CD4-positive, alpha-beta T cell treated with Interleukin-12 subunit alpha and Interleukin-12 subunit beta, for 1 hour (primary cell): ENCODE results near the gene SPRED1.
A peak's percentile ranks its signal among the peaks of the same experiment; 100 is the strongest.

Source experiments
- DNase-seq: peaks from one replicate; pipeline ENCODE4 v3.0.0-alpha.2; 2020

SPRED1 gene

DNA sequence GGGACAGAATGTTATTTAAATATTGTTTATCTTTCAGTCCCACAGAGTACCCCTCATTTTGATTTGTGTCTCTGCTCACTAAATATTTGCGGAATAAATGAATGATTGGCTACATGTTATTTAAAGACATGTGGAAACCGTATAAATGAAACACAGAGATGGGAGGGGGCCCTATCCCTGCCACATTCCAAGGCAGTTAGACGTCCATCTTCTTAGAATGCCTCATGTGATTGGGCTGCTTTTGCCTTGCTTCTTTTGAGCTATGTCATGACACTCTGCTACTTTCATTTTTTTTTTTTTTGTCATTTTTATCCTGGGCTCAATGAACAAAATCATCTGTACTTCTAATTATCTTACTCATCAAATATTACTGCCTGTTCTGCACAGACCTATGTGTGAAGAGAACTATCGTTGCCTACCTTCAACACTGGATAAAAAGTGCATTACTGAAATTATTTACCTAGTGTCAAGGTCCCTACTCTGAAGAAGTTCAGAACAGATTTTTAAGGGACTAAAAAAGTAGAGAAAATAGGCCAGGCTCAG is 117.4 kb downstream of the SPRED1 start:
- no peak for DNase-seq

DNA sequence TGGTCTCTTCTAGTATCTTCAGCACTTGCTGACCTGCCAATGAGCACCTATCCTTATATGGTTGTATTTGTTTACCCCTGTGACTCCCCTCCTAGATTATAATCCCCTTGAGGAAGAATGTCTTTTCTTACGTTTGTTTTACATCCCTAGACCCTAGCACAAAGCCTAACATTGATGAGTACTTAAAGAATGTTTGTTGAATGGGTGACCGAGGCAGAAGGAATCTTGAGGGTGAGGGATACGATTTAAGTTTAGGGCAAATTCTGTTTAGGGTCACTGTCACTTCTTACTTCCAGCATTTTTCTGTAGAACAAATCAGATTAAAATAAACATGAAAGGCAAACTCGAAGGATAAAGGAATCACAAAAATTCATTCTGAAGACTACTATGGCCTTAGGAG is 120.4 kb downstream of the SPRED1 start:
- DNase-seq: no peak

DNA sequence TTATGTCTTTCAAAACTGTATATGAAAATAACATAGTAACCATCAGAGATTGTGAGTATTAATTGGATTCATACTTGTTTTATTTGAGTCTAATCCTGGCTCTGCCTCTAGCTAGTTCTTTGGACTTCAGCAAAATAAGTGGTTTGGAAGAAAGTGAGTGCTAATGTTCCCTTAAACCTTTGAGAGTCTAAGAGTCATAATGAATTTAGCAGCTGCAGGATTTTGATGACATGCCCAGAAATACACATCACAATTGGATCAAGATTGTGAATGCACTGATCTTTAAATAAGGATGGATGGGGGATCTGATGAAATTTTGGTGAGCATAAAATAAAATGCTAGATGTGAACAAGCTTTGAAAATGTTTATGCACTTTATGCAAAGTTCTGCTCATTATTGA is 121.4 kb downstream of the SPRED1 start:
- DNase-seq: no peak

DNA sequence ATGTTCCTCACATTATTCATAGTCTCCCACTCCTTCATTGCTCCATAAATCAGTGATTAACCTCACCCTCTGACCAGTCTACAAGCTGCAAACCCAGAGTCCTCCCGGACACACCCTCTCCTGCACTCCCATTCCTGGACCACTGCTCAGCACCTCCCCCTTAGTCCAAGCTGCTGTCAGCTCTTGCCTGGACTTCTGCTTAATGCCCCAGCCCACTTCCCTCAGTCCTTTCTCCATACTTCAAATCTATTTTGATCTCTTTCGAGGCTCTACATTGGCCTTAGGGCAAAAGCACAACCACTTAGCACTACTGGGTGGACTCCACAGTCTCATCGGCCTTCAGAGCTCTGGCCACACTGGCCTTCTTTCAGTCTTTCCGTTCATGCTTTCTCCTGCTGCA is 121.9 kb downstream of the SPRED1 start:
- DNase-seq: no peak

DNA sequence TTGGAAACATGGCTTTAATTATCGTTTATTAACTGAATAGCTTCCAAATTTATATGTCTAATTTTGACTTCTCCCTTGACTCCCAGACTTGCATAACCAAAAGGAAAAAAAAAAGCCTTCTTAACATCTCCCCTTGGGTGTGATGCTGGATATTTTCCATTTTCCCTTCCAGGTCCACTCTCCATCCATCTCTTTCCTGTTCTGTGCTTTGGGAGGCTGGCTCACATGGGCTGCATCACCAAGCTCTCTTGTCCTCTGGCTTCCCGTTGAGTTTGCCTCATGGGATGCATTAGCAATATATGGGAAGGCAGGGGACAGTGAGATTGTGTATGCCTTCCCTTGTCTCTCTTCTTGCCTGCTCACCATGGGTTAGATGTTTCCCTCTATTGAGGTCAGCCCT is 123.4 kb downstream of the SPRED1 start:
- no peak for DNase-seq

DNA sequence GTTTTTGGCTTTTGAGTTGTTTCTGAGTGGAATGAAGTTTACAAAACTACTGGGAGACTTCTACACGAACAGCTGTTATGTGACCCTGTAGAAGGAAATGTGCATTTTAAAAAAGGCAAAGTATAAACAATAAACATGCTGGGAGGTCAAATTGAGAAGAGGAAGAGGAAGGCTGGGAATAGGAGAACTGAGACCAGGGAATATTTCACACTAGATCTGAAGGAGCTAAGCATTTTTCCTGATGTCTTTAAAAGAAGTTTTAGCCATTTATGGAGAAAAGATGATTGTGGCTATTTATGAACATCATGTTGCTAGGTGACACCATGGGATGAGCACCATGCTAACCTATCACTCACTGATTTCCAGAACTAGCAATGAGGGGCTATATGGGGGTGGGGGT is 125.0 kb downstream of the SPRED1 start:
- DNase-seq: no peak

DNA sequence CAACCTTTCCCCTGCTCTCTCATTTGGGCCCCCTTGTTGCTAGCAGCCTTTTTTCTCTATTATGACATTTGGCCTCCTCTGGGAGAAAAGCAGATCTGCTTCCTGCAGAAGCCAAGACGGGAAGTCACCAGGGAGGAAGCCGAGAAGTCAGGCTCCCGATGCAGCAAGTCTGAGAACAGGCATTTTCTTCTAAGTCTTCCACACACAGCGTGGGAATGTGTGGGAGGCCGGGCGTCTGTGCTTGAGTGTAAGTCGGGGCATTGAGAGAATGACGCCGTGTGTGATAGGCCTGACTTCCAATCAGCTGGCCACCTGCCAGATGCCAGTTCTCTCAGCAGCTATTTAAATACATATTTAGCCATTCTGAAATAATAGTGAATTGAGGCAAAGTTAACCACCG is 125.5 kb downstream of the SPRED1 start:
- no peak for DNase-seq

DNA sequence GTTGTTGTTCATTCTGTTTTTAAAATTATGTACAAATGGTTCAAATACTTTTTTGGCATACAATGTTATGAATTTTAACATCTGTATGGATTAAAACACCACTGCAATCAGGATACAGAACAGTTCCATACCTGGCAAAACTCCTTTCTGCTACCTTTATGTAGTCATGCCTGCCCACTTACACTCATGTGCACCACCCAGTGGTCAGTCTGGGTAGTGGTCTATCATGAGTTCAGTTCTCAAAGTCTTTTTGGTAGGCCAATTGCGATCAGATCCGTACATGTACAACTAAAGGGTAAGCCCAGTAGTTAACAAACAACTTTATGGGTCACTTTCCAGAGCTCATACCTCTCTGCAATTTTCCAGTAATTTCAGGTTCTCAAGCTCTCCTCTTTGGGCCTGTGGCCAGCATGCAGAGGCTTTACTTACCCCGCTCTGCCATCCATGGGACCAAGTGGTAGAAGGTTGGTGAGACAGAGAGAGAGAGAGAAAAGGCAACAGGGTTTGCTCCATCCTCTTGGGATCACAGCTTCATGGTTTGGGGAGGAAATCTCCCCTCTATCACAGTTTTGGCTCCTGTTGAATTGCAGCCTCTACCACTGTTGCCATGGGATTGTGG is 137.4 kb downstream of the SPRED1 start:
- peak; percentile 45 for DNase-seq

DNA sequence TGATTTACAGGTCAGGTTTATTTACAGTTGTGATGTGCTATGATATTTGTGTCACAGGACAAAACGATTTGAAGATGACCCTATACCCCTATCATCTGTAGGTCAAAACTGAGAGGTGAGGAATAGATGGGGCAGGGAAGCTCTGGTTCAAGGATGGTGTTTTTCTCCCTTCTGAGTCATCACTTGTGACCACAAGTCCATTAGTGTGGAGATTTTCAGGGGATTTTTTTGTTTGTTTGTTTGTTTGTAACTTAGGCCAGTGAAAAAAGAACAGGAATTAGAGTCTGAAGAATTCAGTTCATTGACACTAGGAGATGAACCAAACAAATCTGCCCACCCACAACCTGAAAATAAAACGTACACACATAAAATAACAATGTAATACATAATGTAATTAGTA is 138.6 kb downstream of the SPRED1 start:
- DNase-seq: no peak

DNA sequence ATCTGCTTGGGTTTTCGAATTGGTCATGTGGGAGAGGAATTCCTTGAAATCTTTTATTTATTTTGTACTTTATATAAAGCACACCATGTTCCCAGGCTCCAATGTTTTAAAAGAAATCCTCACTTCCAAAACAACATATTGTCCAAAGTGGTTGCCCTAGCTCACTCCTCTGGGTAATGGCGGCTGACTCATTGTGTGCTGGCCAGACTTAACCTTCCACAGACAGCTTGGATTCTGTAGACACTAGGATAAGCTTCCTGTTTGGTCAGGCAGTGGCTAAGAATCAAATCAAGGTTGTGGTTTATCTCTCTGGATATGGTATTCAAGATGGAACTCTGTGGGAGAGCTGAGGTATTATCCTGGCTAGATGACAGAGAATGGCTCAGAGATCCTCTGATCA is 145.5 kb downstream of the SPRED1 start:
- no peak for DNase-seq

DNA sequence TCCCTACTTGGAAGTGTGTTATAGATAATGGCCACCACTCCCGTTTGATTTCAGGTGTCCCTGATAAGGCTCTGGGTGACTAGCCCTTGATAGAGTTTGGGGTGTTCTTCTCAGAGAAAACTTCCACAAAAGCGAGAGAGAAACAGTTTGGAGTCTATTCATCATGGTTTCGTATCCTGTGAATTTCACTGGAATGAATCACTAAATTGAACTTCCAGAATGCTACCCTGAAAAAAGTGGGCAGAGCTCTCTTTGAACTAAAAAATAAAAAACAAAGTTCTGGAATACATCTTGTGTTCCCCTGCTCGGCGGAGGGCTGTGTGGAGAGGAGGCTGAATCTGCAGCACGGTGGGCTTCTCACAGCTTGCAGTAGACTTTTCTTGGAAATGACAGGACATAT is 148.5 kb downstream of the SPRED1 start:
- no peak for DNase-seq

DNA sequence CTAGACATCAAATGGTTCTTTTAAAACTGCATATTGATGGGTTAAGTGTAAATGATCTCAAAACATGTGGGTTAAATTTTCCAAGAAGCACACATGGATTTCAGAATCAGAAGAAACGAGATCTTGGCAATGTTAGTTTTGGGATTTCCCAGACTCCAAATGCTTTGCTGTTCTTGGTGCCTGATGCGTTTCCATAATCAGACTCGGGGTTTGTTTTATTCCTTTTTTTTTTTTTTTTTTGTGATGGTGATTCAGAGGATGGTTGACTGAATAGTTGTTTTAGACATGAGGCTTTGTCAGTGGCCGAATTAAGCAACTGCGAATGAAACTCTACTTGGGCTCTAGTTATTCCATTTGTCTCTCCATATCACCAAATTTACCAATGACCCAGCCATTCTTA is 149.1 kb downstream of the SPRED1 start:
- no peak for DNase-seq

DNA sequence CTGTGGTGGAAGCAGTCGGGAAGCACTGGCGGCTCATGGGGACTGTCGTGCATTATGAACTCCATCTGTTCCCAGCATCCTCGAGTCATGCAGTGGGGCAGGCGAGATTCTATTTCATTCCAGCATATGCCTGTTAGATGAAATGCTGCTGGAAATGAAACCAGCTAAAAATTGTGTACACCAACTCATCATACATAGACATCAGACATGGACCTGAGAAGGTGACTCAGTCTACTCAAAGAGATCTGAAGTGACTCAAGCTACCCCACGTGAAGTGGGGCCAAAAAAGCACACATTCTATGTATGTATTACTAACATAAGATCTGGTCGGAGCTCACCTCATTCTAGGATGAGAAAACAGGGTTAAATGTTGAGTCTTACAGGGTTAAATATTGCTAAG is 153.8 kb downstream of the SPRED1 start:
- DNase-seq: no peak
